Effector CD8-positive, alpha-beta T cell (primary cell): ENCODE data around the gene TRMT112.

ENCODE experiments used
- DNase-seq: peaks from one replicate; lab custom pipeline; 2025; lab: John Stamatoyannopoulos, UW

TRMT112 gene

GRCh38 chr11:64351136-64351631 is 33.8 kb upstream of the TRMT112 start:
- DNase-seq: no peak

GRCh38 chr11:64349404-64349803 is 32.0 kb upstream of the TRMT112 start:
- no peak for DNase-seq

- DNase-seq: no peak
These were observed 31.6 kb upstream of the TRMT112 start for GRCh38 chr11:64349025-64349387.

GRCh38 chr11:64348383-64349024 is 31.1 kb upstream of the TRMT112 start:
- DNase-seq: no peak

GRCh38 chr11:64347193-64347867 is 30.0 kb upstream of the TRMT112 start:
- DNase-seq: no peak

GRCh38 chr11:64344787-64345186 is 27.4 kb upstream of the TRMT112 start:
- no peak for DNase-seq

- no peak for DNase-seq
These were observed 26.6 kb upstream of the TRMT112 start for GRCh38 chr11:64343767-64344559.

GRCh38 chr11:64342869-64343745 is 25.7 kb upstream of the TRMT112 start:
- no peak for DNase-seq

- DNase-seq: peak; percentile 75
These were observed 24.8 kb upstream of the TRMT112 start for GRCh38 chr11:64341851-64342791.

GRCh38 chr11:64341429-64341828 is 24.1 kb upstream of the TRMT112 start:
- DNase-seq: no peak

- peak; percentile 78 for DNase-seq
These were observed 23.4 kb upstream of the TRMT112 start for GRCh38 chr11:64340671-64341335.

- peak; percentile 72 for DNase-seq
These were observed 22.5 kb upstream of the TRMT112 start, which contains the start of gene CCDC88B for GRCh38 chr11:64339754-64340408. CCDC88B (plus strand) TSS chr11:64340204; CDS start chr11:64340267, 63 bp downstream.

- no peak for DNase-seq
These were observed 21.9 kb upstream of the TRMT112 start for GRCh38 chr11:64339286-64339685.

GRCh38 chr11:64338716-64339115 is 21.4 kb upstream of the TRMT112 start:
- DNase-seq: no peak

- no peak for DNase-seq
These were observed 20.3 kb upstream of the TRMT112 start for GRCh38 chr11:64337538-64338249.

- no peak for DNase-seq
These were observed 17.7 kb upstream of the TRMT112 start for GRCh38 chr11:64334764-64335735.

GRCh38 chr11:64333556-64333955 is 16.2 kb upstream of the TRMT112 start:
- DNase-seq: no peak
